HG03066 (cell line): ENCODE results near the gene WDR64.
"Not testable (repeated sequence)": the region's sequence is repeated elsewhere in the genome, so short reads cannot be mapped to it uniquely, and the experiment has no call there.

Experiments used
- ATAC-seq: cut with Tn5 transposase; IDR thresholded peaks from one replicate; pipeline ENCODE4 v1.9.1; 2021; ENCODE audit warnings: low read depth; ENCODE audit not compliant: unreplicated experiment

The WDR64 gene

GRCh38 chr1:241730031-241730430, 78.0 kb downstream of the WDR64 start:
- no peak for ATAC-seq

- ATAC-seq, result no peak
Observed at GRCh38 chr1:241733899-241734298, 81.8 kb downstream of the WDR64 start.

- no peak for ATAC-seq
Observed at GRCh38 chr1:241734533-241734932, 82.5 kb downstream of the WDR64 start.

- ATAC-seq, result not testable (repeated sequence)
Observed at GRCh38 chr1:241735493-241735926, 83.4 kb downstream of the WDR64 start.

GRCh38 chr1:241736387-241736786, 84.3 kb downstream of the WDR64 start:
- ATAC-seq, result no peak

- no peak for ATAC-seq
Observed at GRCh38 chr1:241738284-241739078, 86.4 kb downstream of the WDR64 start.

- no peak for ATAC-seq
Observed at GRCh38 chr1:241742084-241742483, 90.0 kb downstream of the WDR64 start.

- no peak for ATAC-seq
Observed at GRCh38 chr1:241744591-241744990, 92.5 kb downstream of the WDR64 start.

- no peak for ATAC-seq
Observed at GRCh38 chr1:241747992-241748391, 95.9 kb downstream of the WDR64 start.

GRCh38 chr1:241749041-241749944, 97.2 kb downstream of the WDR64 start:
- no peak for ATAC-seq

- ATAC-seq, result no peak
Observed at GRCh38 chr1:241749945-241750695, 98.0 kb downstream of the WDR64 start.

- no peak for ATAC-seq
Observed at GRCh38 chr1:241751524-241751923, 99.4 kb downstream of the WDR64 start.

- no peak for ATAC-seq
Observed at GRCh38 chr1:241762713-241763339, 110.7 kb downstream of the WDR64 start.

- no peak for ATAC-seq
Observed at GRCh38 chr1:241765390-241765789, 113.3 kb downstream of the WDR64 start.

GRCh38 chr1:241767737-241768136, 115.7 kb downstream of the WDR64 start:
- no peak for ATAC-seq

GRCh38 chr1:241770115-241770514, 118.0 kb downstream of the WDR64 start:
- ATAC-seq, result no peak

- no peak for ATAC-seq
Observed at GRCh38 chr1:241771117-241771516, 119.0 kb downstream of the WDR64 start.

- no peak for ATAC-seq
Observed at GRCh38 chr1:241772932-241773500, 120.9 kb downstream of the WDR64 start.

GRCh38 chr1:241773991-241774390, 121.9 kb downstream of the WDR64 start:
- ATAC-seq, result no peak

- no peak for ATAC-seq
Observed at GRCh38 chr1:241775021-241775420, 122.9 kb downstream of the WDR64 start.
